ENCODE measurements around the gene B4GALT1. TPM values are rescaled to one million over a fixed set of nuclear protein-coding genes. Genes with fewer than 3 reads are reported as not detected.

B4GALT1 gene
- total RNA-seq = 95.3 and 220 TPM in 2 replicates

GRCh38 chr9:33167084-33167971, at the start of gene B4GALT1:
TSS of gene B4GALT1 (minus strand) at chr9:33167336. CDS start at chr9:33167169, 167 bp downstream.

GRCh38 chr9:33076046-33077004, 90.8 kb downstream of the B4GALT1 start, which contains the start of gene SMU1:
TSS of gene SMU1 (minus strand) at chr9:33076674. CDS start at chr9:33076608, 66 bp downstream.

Other genes starting within 250 kb of the B4GALT1 start
- 21.8 and 34.0 TPM in 2 replicates for gene APTX, start 165.7 kb downstream of the B4GALT1 start, total RNA-seq
- gene DNAJA1, start 142.1 kb downstream of the B4GALT1 start, total RNA-seq = 45.3 and 72.1 TPM in 2 replicates
- gene SMU1, start 90.7 kb downstream of the B4GALT1 start, total RNA-seq = 16.8 and 17.5 TPM in 2 replicates
- not detected in 2 replicates for gene SPINK4, start 72.8 kb upstream of the B4GALT1 start, total RNA-seq
- 17.8 and 23.3 TPM in 2 replicates for gene BAG1, start 97.4 kb upstream of the B4GALT1 start, total RNA-seq
- gene CHMP5, start 97.7 kb upstream of the B4GALT1 start, total RNA-seq = 57.7 and 62.8 TPM in 2 replicates
- gene NFX1, start 123.2 kb upstream of the B4GALT1 start, total RNA-seq = 11.0 and 15.9 TPM in 2 replicates
- gene AQP7, start 235.2 kb upstream of the B4GALT1 start, total RNA-seq = not detected in 2 replicates